Ishikawa (cell line): ENCODE measurements around the gene EYA4.

ENCODE experiments used
- CEBPB ChIP-seq: IDR thresholded peaks from 2 replicates; pipeline ENCODE4 v1.6.1; 2012
- CREB1 ChIP-seq: IDR thresholded peaks from 2 replicates; pipeline ENCODE4 v1.6.1; 2012; ENCODE audit warnings: low read depth
- EGR1 ChIP-seq: IDR thresholded peaks from 2 replicates; pipeline ENCODE4 v1.6.1; 2012
- EP300 ChIP-seq: IDR thresholded peaks from 2 replicates; pipeline ENCODE4 v1.6.1; 2012; ENCODE audit warnings: borderline replicate concordance
- FOXM1 ChIP-seq: IDR thresholded peaks from 2 replicates; pipeline ENCODE4 v1.6.1; 2012; ENCODE audit warnings: low read depth, borderline replicate concordance
- NFIC ChIP-seq: IDR thresholded peaks from 2 replicates; pipeline ENCODE4 v1.6.1; 2012
- RAD21 ChIP-seq: IDR thresholded peaks from 2 replicates; pipeline ENCODE4 v1.6.1; 2012; ENCODE audit warnings: low read depth
- TAF1 ChIP-seq: IDR thresholded peaks from 2 replicates; pipeline ENCODE4 v1.6.1; 2012; ENCODE audit warnings: low read depth, mild to moderate bottlenecking
- TCF12 ChIP-seq: IDR thresholded peaks from 2 replicates; pipeline ENCODE4 v1.6.1; 2012; ENCODE audit warnings: low read depth
- TEAD4 ChIP-seq: IDR thresholded peaks from 2 replicates; pipeline ENCODE4 v1.6.1; 2012
- YY1 ChIP-seq: IDR thresholded peaks from 2 replicates; pipeline ENCODE4 v1.6.1; 2012; ENCODE audit warnings: low read depth
- ZBTB7A ChIP-seq: IDR thresholded peaks from 2 replicates; pipeline ENCODE4 v1.6.1; 2012; ENCODE audit warnings: low read depth
- TF ChIP-seq, protein P1 (sequence below): IDR thresholded peaks from 2 replicates; pipeline ENCODE4 v1.6.1; 2012; ENCODE audit warnings: low read depth, mild to moderate bottlenecking
- TF ChIP-seq, protein P2 (sequence below): IDR thresholded peaks from 2 replicates; pipeline ENCODE4 v1.6.1; 2012
- TF ChIP-seq, protein P3 (sequence below): IDR thresholded peaks from 2 replicates; pipeline ENCODE4 v1.6.1; 2012

The EYA4 gene

DNA sequence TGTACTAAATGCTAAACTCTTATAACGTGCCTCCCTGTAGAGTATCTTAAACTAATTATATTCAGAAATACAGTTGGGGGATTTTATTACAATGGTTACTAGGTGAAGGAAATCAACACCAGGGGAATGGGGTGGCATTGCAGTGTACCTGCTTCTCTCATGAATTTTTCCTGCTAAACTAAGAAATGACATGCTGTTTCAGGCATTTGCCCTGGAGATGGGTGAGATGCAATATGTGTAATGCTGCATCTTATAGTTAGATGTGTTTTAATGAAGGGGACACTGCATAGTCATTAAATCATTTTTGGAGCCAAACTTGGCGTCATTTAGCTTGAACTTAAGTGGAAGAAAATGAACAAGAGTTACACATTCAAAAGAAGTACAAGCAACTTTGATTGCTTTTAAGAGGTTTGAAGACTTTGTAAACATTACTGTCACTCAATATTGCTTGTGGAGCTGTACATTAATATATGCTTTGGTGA, 4.3 kb downstream of the EYA4 start:
- no peak for TF ChIP-seq YY1
- TF ChIP-seq, protein P1, sequence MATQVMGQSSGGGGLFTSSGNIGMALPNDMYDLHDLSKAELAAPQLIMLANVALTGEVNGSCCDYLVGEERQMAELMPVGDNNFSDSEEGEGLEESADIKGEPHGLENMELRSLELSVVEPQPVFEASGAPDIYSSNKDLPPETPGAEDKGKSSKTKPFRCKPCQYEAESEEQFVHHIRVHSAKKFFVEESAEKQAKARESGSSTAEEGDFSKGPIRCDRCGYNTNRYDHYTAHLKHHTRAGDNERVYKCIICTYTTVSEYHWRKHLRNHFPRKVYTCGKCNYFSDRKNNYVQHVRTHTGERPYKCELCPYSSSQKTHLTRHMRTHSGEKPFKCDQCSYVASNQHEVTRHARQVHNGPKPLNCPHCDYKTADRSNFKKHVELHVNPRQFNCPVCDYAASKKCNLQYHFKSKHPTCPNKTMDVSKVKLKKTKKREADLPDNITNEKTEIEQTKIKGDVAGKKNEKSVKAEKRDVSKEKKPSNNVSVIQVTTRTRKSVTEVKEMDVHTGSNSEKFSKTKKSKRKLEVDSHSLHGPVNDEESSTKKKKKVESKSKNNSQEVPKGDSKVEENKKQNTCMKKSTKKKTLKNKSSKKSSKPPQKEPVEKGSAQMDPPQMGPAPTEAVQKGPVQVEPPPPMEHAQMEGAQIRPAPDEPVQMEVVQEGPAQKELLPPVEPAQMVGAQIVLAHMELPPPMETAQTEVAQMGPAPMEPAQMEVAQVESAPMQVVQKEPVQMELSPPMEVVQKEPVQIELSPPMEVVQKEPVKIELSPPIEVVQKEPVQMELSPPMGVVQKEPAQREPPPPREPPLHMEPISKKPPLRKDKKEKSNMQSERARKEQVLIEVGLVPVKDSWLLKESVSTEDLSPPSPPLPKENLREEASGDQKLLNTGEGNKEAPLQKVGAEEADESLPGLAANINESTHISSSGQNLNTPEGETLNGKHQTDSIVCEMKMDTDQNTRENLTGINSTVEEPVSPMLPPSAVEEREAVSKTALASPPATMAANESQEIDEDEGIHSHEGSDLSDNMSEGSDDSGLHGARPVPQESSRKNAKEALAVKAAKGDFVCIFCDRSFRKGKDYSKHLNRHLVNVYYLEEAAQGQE: no peak
- TF ChIP-seq CREB1: no peak
- TF ChIP-seq TCF12: no peak
- TF ChIP-seq TEAD4: 0 out of 2 replicates have a peak, but pooled peaks have one; percentile 6
- TF ChIP-seq EP300: no peak

DNA sequence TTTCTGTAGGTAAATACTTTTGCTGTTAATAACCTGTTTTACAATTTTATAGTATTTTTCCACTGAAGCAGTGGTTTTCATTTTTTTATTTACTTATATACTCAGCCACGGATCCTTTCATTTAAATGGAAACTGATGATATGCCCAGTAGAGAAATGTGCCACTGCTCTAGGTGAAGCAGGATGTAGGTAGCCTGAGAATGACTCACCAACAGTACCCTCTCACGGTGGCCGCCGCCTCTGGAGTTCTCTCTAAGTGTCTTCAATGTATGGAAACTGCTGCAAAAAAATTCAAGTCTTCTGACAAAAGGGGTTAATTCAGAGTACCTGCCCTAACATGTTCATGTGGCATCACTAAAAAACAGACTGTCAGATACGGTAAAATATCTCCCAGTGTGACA, 6.4 kb downstream of the EYA4 start:
- TF ChIP-seq ZBTB7A: no peak
- TF ChIP-seq TEAD4: no peak
- TF ChIP-seq RAD21: no peak
- TF ChIP-seq, protein P2, sequence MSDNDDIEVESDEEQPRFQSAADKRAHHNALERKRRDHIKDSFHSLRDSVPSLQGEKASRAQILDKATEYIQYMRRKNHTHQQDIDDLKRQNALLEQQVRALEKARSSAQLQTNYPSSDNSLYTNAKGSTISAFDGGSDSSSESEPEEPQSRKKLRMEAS: no peak

DNA sequence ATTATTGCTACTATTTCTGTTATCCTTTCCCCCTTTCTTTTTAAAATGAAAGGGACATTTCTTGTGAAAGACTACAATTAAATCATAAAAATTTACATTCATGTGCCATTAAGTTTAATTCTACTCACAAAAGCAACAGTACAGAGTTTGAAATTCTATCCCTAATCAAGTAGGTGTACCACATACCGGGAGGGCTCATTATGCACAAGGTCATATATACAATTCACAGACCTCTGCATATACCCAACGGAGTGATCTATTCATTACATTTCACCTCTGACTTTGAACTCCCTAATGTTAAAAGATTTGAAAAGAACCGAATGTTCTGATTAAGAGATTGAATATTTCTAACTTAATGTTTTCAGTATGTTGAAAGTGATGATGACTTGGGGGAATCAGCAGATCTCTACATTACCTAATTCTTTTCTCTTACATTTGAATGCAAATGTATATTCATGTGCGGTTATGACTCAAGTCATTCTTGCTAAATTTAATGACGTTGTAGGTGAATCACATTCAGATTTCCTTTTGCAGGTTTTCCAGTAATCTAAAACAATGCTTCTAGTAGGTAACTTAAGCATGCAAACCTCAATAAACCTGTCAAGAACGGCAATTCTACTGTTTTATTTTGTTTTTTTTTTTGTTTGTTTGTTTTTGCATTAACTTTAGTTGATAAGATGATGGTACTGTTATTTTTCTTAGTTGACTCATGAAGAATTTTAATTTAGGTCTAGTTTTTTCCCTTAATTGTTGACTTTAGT, 7.3 kb downstream of the EYA4 start:
- TF ChIP-seq CREB1 (peak; percentile 66), EP300 (peak; percentile 72), FOXM1 (peak; percentile 70; the same call in 1 of the 2 replicates), TCF12 (peak; percentile 61; the same call in 1 of the 2 replicates), EGR1 (no peak), CEBPB (peak; percentile 59; the same call in 1 of the 2 replicates), TEAD4 (peak; percentile 77), NFIC (peak; percentile 2; the same call in 1 of the 2 replicates), YY1 (no peak), RAD21 (no peak), ZBTB7A (no peak), TAF1 (no peak)
- TF ChIP-seq, protein P2: no peak
- TF ChIP-seq, protein P3, sequence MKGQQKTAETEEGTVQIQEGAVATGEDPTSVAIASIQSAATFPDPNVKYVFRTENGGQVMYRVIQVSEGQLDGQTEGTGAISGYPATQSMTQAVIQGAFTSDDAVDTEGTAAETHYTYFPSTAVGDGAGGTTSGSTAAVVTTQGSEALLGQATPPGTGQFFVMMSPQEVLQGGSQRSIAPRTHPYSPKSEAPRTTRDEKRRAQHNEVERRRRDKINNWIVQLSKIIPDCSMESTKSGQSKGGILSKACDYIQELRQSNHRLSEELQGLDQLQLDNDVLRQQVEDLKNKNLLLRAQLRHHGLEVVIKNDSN: no peak
- TF ChIP-seq, protein P1: no peak

DNA sequence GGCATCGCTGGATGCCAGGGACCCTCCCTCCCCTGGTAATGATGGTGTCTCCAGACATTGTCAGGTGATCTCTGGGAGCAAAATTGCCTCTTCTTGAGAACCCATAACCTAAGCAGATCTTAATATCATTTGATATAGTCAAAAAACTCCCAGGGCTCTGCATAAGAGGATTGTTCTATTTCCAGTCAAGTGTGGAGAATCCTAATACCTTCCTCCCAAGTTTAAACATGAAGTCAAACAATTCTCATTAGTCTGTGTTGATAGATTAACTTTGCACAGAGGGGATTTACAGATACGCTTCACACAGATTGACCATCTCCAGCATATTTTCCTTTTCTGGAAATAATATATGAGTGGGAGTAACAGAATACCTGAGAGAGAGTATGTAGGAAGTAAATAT, 10.5 kb downstream of the EYA4 start:
- peak; percentile 72 for TF ChIP-seq TEAD4
- no peak for TF ChIP-seq EGR1
- peak; percentile 90 for TF ChIP-seq FOXM1
- peak; percentile 92 for TF ChIP-seq EP300
- TF ChIP-seq TCF12: peak; percentile 72
- no peak for TF ChIP-seq RAD21
- TF ChIP-seq CEBPB: no peak
- no peak for TF ChIP-seq YY1
- TF ChIP-seq, protein P2: no peak
- TF ChIP-seq CREB1: no peak
- TF ChIP-seq, protein P3: peak; percentile 24; the same call in 1 of the 2 replicates
- TF ChIP-seq ZBTB7A: no peak
- TF ChIP-seq NFIC: peak; percentile 58; the same call in 1 of the 2 replicates
- no peak for TF ChIP-seq TAF1
- TF ChIP-seq, protein P1: no peak
